ENCODE data around the gene C11orf68.

C11orf68 gene

GRCh38 chr11:65906602-65907001 lies 12.3 kb downstream of the C11orf68 start:
- no peaks in the 10 kb centered on the region for H3K36me3 ChIP-seq (replicated peaks; ENCODE audit: insufficient read depth, low read length)
- H2AFZ ChIP-seq (ENCODE audit: low read length) = no peak overlapping the region
- H3F3A ChIP-seq (ENCODE audit: insufficient read depth, low read length) = peaks cover 17% of the 10 kb centered on the region
- no peak for DNase-seq
- H3K9me3 ChIP-seq (replicated peaks; ENCODE audit: insufficient read depth, low read length) = no peaks in the 10 kb centered on the region
- no peaks in the 10 kb centered on the region for H3K79me2 ChIP-seq (ENCODE audit: low read length)
- no peaks in the 10 kb centered on the region for H3K27me3 ChIP-seq (replicated peaks; ENCODE audit: insufficient read depth, low read length)
- no peaks in the 10 kb centered on the region for H3K9me2 ChIP-seq (replicated peaks; ENCODE audit: insufficient read depth, low read length)
- no peak overlapping the region for H3K4me2 ChIP-seq (ENCODE audit: low read depth, low read length)
- H3K27ac ChIP-seq (ENCODE audit: low read length) = no peak overlapping the region
- no peak overlapping the region for H3K4me3 ChIP-seq (ENCODE audit: low read length)
- H4K20me1 ChIP-seq (ENCODE audit: insufficient read depth, low read length) = no peaks in the 10 kb centered on the region
- peaks cover 18% of the 10 kb centered on the region for H3K4me1 ChIP-seq (ENCODE audit: low read length)
- TF ChIP-seq CTCF (IDR thresholded peaks at IDR 0.05; ENCODE audit: low read length) (no peak), EZH2 (optimal IDR thresholded peaks at IDR 0.05; ENCODE audit: low read depth, low read length) (no peak), EZH2phosphoT487 (IDR thresholded peaks at IDR 0.05; ENCODE audit: low read length) (no peak)
- no peak overlapping the region for H3K9ac ChIP-seq (ENCODE audit: low read length)

- H4K20me1 ChIP-seq (ENCODE audit: insufficient read depth, low read length) = no peaks in the 10 kb centered on the region
- no peaks in the 10 kb centered on the region for H3K79me2 ChIP-seq (ENCODE audit: low read length)
- H3K36me3 ChIP-seq (replicated peaks; ENCODE audit: insufficient read depth, low read length) = no peaks in the 10 kb centered on the region
- no peak overlapping the region for H3K4me3 ChIP-seq (ENCODE audit: low read length)
- H3K9me2 ChIP-seq (replicated peaks; ENCODE audit: insufficient read depth, low read length) = no peaks in the 10 kb centered on the region
- DNase-seq = no peak
- H2AFZ ChIP-seq (ENCODE audit: low read length) = no peak overlapping the region
- no peak overlapping the region for H3K9ac ChIP-seq (ENCODE audit: low read length)
- peaks cover 7% of the 10 kb centered on the region; the same call in 1 of the 2 replicates for H3K27me3 ChIP-seq (replicated peaks; ENCODE audit: insufficient read depth, low read length)
- no peak for TF ChIP-seq CTCF (IDR thresholded peaks at IDR 0.05; ENCODE audit: low read length)
- no peak for TF ChIP-seq EZH2 (optimal IDR thresholded peaks at IDR 0.05; ENCODE audit: low read depth, low read length)
- TF ChIP-seq EZH2phosphoT487 (IDR thresholded peaks at IDR 0.05; ENCODE audit: low read length) = no peak
- no peak overlapping the region for H3K27ac ChIP-seq (ENCODE audit: low read length)
- H3K4me1 ChIP-seq (ENCODE audit: low read length) = peaks cover 30% of the 10 kb centered on the region
- H3K4me2 ChIP-seq (ENCODE audit: low read depth, low read length) = no peak overlapping the region
- H3K9me3 ChIP-seq (replicated peaks; ENCODE audit: insufficient read depth, low read length) = no peaks in the 10 kb centered on the region
- peaks cover 11% of the 10 kb centered on the region; the same call in 1 of the 2 replicates for H3F3A ChIP-seq (ENCODE audit: insufficient read depth, low read length)
Measured at GRCh38 chr11:65903715-65904114, 15.1 kb downstream of the C11orf68 start.

GRCh38 chr11:65903068-65903481 lies 15.8 kb downstream of the C11orf68 start:
- Histone ChIP-seq H3K9me3 (replicated peaks; ENCODE audit: insufficient read depth, low read length) (no peaks in the 10 kb centered on the region), H3K4me3 (ENCODE audit: low read length) (no peak overlapping the region), H3K36me3 (replicated peaks; ENCODE audit: insufficient read depth, low read length) (no peaks in the 10 kb centered on the region), H2AFZ (ENCODE audit: low read length) (no peak overlapping the region), H3K79me2 (ENCODE audit: low read length) (no peaks in the 10 kb centered on the region), H3K27me3 (replicated peaks; ENCODE audit: insufficient read depth, low read length) (peaks cover 11% of the 10 kb centered on the region; the same call in 1 of the 2 replicates), H3K4me1 (ENCODE audit: low read length) (peaks cover 27% of the 10 kb centered on the region), H3K9me2 (replicated peaks; ENCODE audit: insufficient read depth, low read length) (no peaks in the 10 kb centered on the region), H4K20me1 (ENCODE audit: insufficient read depth, low read length) (no peaks in the 10 kb centered on the region), H3F3A (ENCODE audit: insufficient read depth, low read length) (peaks cover 9% of the 10 kb centered on the region; the same call in 1 of the 2 replicates), H3K9ac (ENCODE audit: low read length) (no peak overlapping the region), H3K4me2 (ENCODE audit: low read depth, low read length) (no peak overlapping the region), H3K27ac (ENCODE audit: low read length) (no peak overlapping the region)
- DNase-seq = no peak
- no peak for TF ChIP-seq EZH2phosphoT487 (IDR thresholded peaks at IDR 0.05; ENCODE audit: low read length)
- TF ChIP-seq EZH2 (optimal IDR thresholded peaks at IDR 0.05; ENCODE audit: low read depth, low read length) = no peak
- TF ChIP-seq CTCF (IDR thresholded peaks at IDR 0.05; ENCODE audit: low read length) = no peak

Measured in MM.1S (cell line).